H9 (cell line): ENCODE results near the gene NUMBL. TPM values are rescaled to one million over a fixed set of nuclear protein-coding genes. Genes with fewer than 3 reads are reported as not detected.

Experiments used
- DNase-seq: peaks from one replicate; pipeline ENCODE4 v3.0.0-alpha.2; 2017
- H2AFZ ChIP-seq: one replicate; pipeline ENCODE4 v1.6.1; 2013; ENCODE audit warnings: mild to moderate bottlenecking, low read length, control low read depth, moderate library complexity
- H2AK5ac ChIP-seq: 2 replicates; pipeline ENCODE4 v1.6.1; 2013; ENCODE audit warnings: low read length, control low read depth, mixed read lengths; ENCODE audit not compliant: insufficient read length
- H2BK120ac ChIP-seq: one replicate; pipeline ENCODE4 v1.6.1; 2013; ENCODE audit warnings: low read depth, mild to moderate bottlenecking, low read length, control low read depth, inconsistent platforms; ENCODE audit not compliant: poor library complexity, severe bottlenecking
- H2BK12ac ChIP-seq: 2 replicates; pipeline ENCODE4 v1.6.1; 2013; ENCODE audit warnings: low read length, control low read depth, mixed read lengths, low read depth; ENCODE audit not compliant: insufficient read length
- H2BK15ac ChIP-seq: 2 replicates; pipeline ENCODE4 v1.6.1; 2013; ENCODE audit warnings: low read depth, low read length, control low read depth
- H2BK20ac ChIP-seq: one replicate; pipeline ENCODE4 v1.6.1; 2013; ENCODE audit warnings: low read depth, mild to moderate bottlenecking, low read length, control low read depth, inconsistent platforms; ENCODE audit not compliant: poor library complexity, severe bottlenecking
- H2BK5ac ChIP-seq: 2 replicates; pipeline ENCODE4 v1.6.1; 2013; ENCODE audit warnings: low read length, control low read depth, mixed read lengths; ENCODE audit not compliant: insufficient read length
- H3K14ac ChIP-seq: 2 replicates; pipeline ENCODE4 v1.6.1; 2013; ENCODE audit warnings: low read length, control low read depth; ENCODE audit not compliant: insufficient read depth
- H3K18ac ChIP-seq: 2 replicates; pipeline ENCODE4 v1.6.1; 2013; ENCODE audit warnings: low read depth, mild to moderate bottlenecking, mixed read lengths, low read length, control low read depth; ENCODE audit not compliant: insufficient read length
- H3K23ac ChIP-seq: 2 replicates; pipeline ENCODE4 v1.6.1; 2013; ENCODE audit warnings: low read length, control low read depth, mixed read lengths, low read depth; ENCODE audit not compliant: insufficient read length
- H3K23me2 ChIP-seq: 2 replicates; pipeline ENCODE4 v1.6.1; 2013; ENCODE audit warnings: low read depth, mild to moderate bottlenecking, mixed read lengths, low read length, control low read depth; ENCODE audit not compliant: insufficient read length, poor library complexity, severe bottlenecking
- H3K27ac ChIP-seq: 2 replicates; pipeline ENCODE4 v1.5.1; 2013; ENCODE audit warnings: low read length, control low read depth, mixed read lengths, low read depth; ENCODE audit not compliant: insufficient read length
- H3K27me3 ChIP-seq: 2 replicates; pipeline ENCODE4 v1.6.1; 2013; ENCODE audit warnings: low read length, control low read depth, inconsistent platforms; ENCODE audit not compliant: insufficient read depth
- H3K4ac ChIP-seq: 2 replicates; pipeline ENCODE4 v1.6.1; 2013; ENCODE audit warnings: low read depth, mild to moderate bottlenecking, control low read depth, inconsistent platforms, low read length, moderate library complexity
- H3K4me1 ChIP-seq: 2 replicates; pipeline ENCODE4 v1.6.1; 2013; ENCODE audit warnings: low read length, control low read depth, inconsistent platforms; ENCODE audit not compliant: insufficient read depth
- H3K4me2 ChIP-seq: 2 replicates; pipeline ENCODE4 v1.6.1; 2013; ENCODE audit warnings: low read length, control low read depth, mixed read lengths; ENCODE audit not compliant: insufficient read length, insufficient read depth
- H3K56ac ChIP-seq: 2 replicates; pipeline ENCODE4 v1.6.1; 2013; ENCODE audit warnings: low read depth, mild to moderate bottlenecking, mixed read lengths, low read length, control low read depth; ENCODE audit not compliant: insufficient read length
- H3K79me1 ChIP-seq: 2 replicates; pipeline ENCODE4 v1.6.1; 2013; ENCODE audit warnings: low read depth, mild to moderate bottlenecking, moderate library complexity, low read length, control low read depth, inconsistent platforms; ENCODE audit not compliant: insufficient read depth, poor library complexity, severe bottlenecking
- H3K79me2 ChIP-seq: 2 replicates; pipeline ENCODE4 v1.6.1; 2013; ENCODE audit warnings: low read length, control low read depth, inconsistent platforms; ENCODE audit not compliant: insufficient read depth
- H3K9ac ChIP-seq: 2 replicates; pipeline ENCODE4 v1.6.1; 2013; ENCODE audit warnings: low read length, control low read depth, mixed read lengths; ENCODE audit not compliant: insufficient read length; ENCODE audit errors: extremely low read depth
- H3K9me3 ChIP-seq: one replicate; pipeline ENCODE4 v1.6.1; 2013; ENCODE audit warnings: low read depth, low read length, inconsistent platforms; ENCODE audit not compliant: control insufficient read depth
- H3T11ph ChIP-seq: one replicate; pipeline ENCODE4 v1.6.1; 2013; ENCODE audit warnings: mild to moderate bottlenecking, low read length, control low read depth, inconsistent platforms
- H4K20me1 ChIP-seq: one replicate; pipeline ENCODE4 v1.6.1; 2013; ENCODE audit not compliant: control insufficient read depth, insufficient read length, insufficient read depth
- H4K5ac ChIP-seq: 2 replicates; pipeline ENCODE4 v1.6.1; 2013; ENCODE audit warnings: low read depth, mild to moderate bottlenecking, mixed read lengths, low read length, control low read depth; ENCODE audit not compliant: insufficient read length
- H4K8ac ChIP-seq: replicated peaks from 2 replicates; pipeline ENCODE4 v1.6.1; 2013; ENCODE audit warnings: low read length, control low read depth, mixed read lengths, low read depth; ENCODE audit not compliant: insufficient read length
- H4K91ac ChIP-seq: 2 replicates; pipeline ENCODE4 v1.6.1; 2013; ENCODE audit warnings: low read depth, mild to moderate bottlenecking, moderate library complexity, mixed read lengths, low read length, control low read depth; ENCODE audit not compliant: insufficient read length
- H3K27ac Mint-ChIP-seq, 3 experiments: 2 replicates in 2 of 3; 3 replicates in 1 of 3; pipeline ENCODE4 v1.8.0; 2020 to 2021; ENCODE audit warnings: mixed read lengths in 3 of 3, mild to moderate bottlenecking in 1 of 3, moderate library complexity in 1 of 3
- H3K27me3 Mint-ChIP-seq: 2 replicates; pipeline ENCODE4 v1.8.0; 2021; ENCODE audit warnings: low read depth, mild to moderate bottlenecking, moderate library complexity, mixed read lengths
- H3K36me3 Mint-ChIP-seq, 3 experiments: 2 replicates in 2 of 3; 3 replicates in 1 of 3; pipeline ENCODE4 v1.8.0; 2020 to 2021; ENCODE audit warnings: low read depth in 3 of 3, mixed read lengths in 3 of 3; ENCODE audit not compliant: insufficient read depth in 1 of 3
- H3K4me1 Mint-ChIP-seq, 2 experiments: 2 replicates each; pipeline ENCODE4 v1.8.0; 2020; ENCODE audit warnings: mixed read lengths in 2 of 2
- H3K4me3 Mint-ChIP-seq, 2 experiments: 2 replicates in 1 of 2; 3 replicates in 1 of 2; pipeline ENCODE4 v1.8.0; 2020 to 2021; ENCODE audit warnings: mild to moderate bottlenecking in 2 of 2, mixed read lengths in 2 of 2, moderate library complexity in 1 of 2
- H3K9me3 Mint-ChIP-seq, 2 experiments: 2 replicates in 1 of 2; 3 replicates in 1 of 2; pipeline ENCODE4 v1.8.0; 2020; ENCODE audit warnings: mild to moderate bottlenecking in 2 of 2, mixed read lengths in 2 of 2, moderate library complexity in 1 of 2
- WGBS: extraction: QIAGEN DNeasy Blood & Tissue Kit; methylation state at CpG from one replicate; pipeline ENCODE4 v1.1.7; 2013; ENCODE audit warnings: missing lambda C conversion rate, low lambda C conversion rate, mixed read lengths; ENCODE audit not compliant: insufficient read length; ENCODE audit errors: extremely low coverage; 5-methylcytosine and 5-hydroxymethylcytosine counted together
- total RNA-seq: library from RNA; stranded (reverse); gene quantifications from 2 replicates; pipeline ENCODE4 v1.2.1, GENCODE V29; 2021
- TF ChIP-seq, protein P1 (sequence below): fragments of 200-600 bp; sonication (generic); conservative IDR thresholded peaks from 3 replicates; pipeline ENCODE4 v1.8.0; 2021; ENCODE audit warnings: antibody characterized with exemption, mild to moderate bottlenecking

Gene NUMBL
- total RNA-seq, 1 experiment from 2014 or later: 34.5 TPM

DNA sequence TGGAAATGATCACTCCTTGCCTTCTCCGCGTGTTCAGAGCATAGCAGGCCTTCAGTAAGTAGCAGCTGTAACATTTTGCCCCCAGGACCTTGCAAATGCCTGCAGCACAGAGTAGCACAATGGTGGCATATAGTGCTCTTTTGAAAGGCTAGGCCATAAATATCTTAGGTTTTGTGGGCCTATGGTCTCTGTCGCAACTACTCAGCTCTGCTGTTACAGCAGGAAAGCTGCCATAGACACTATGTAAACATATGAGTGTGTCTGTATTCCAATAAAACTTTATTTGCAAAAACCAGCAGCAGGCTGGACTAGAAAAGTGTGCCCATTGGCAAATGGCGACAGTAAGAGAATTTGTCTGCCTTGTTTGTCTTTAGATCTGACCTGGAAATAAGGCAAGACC, 35.8 kb upstream of the NUMBL start:
- Histone ChIP-seq H4K8ac (no peak overlapping the region), H3K14ac (no peak overlapping the region), H3K18ac (no peak overlapping the region), H2BK15ac (no peak overlapping the region), H3K27ac (no peak overlapping the region), H2AK5ac (no peak overlapping the region), H3K4ac (no peak overlapping the region), H2BK20ac (no peak overlapping the region), H4K91ac (no peak overlapping the region), H3K27me3 (no peaks in the 10 kb centered on the region), H3K23ac (no peak overlapping the region), H3K23me2 (no peaks in the 10 kb centered on the region), H2BK120ac (no peak overlapping the region), H4K5ac (no peak overlapping the region), H3K9me3 (no peaks in the 10 kb centered on the region), H2BK5ac (no peak overlapping the region), H4K20me1 (no peaks in the 10 kb centered on the region), H3T11ph (no peak overlapping the region), H3K56ac (no peak overlapping the region), H3K9ac (no peak overlapping the region), H3K79me2 (peaks cover 2% of the 10 kb centered on the region; the same call in 1 of the 2 replicates), H2BK12ac (no peak overlapping the region), H3K79me1 (no peaks in the 10 kb centered on the region), H3K4me1 (no peaks in the 10 kb centered on the region), H3K4me2 (no peak overlapping the region), H2AFZ (no peak overlapping the region)
- Mint-ChIP-seq H3K4me1 (no peaks in the 10 kb centered on the region), H3K36me3 (peaks cover 18 to 65% (median 33%) of the 10 kb centered on the region in 3 experiments; a peak in 6 of 7 replicates), H3K27me3 (no peaks in the 10 kb centered on the region), H3K27ac (no peak overlapping the region), H3K4me3 (no peak overlapping the region), H3K9me3 (peaks cover 0 to 3% of the 10 kb centered on the region in 2 experiments; a peak in 1 of 5 replicates)
- no CpG with 5 or more reads among the region's 4 CpGs for WGBS
- TF ChIP-seq, protein P1, sequence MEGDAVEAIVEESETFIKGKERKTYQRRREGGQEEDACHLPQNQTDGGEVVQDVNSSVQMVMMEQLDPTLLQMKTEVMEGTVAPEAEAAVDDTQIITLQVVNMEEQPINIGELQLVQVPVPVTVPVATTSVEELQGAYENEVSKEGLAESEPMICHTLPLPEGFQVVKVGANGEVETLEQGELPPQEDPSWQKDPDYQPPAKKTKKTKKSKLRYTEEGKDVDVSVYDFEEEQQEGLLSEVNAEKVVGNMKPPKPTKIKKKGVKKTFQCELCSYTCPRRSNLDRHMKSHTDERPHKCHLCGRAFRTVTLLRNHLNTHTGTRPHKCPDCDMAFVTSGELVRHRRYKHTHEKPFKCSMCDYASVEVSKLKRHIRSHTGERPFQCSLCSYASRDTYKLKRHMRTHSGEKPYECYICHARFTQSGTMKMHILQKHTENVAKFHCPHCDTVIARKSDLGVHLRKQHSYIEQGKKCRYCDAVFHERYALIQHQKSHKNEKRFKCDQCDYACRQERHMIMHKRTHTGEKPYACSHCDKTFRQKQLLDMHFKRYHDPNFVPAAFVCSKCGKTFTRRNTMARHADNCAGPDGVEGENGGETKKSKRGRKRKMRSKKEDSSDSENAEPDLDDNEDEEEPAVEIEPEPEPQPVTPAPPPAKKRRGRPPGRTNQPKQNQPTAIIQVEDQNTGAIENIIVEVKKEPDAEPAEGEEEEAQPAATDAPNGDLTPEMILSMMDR: no peak
- no peak for DNase-seq
